H9 (cell line): ENCODE results near the gene ACOX3. TPM values are rescaled to one million over a fixed set of nuclear protein-coding genes. Genes with fewer than 3 reads are reported as not detected.

Source experiments
- DNase-seq: peaks from one replicate; pipeline ENCODE4 v3.0.0-alpha.2; 2017
- H2AFZ ChIP-seq: one replicate; pipeline ENCODE4 v1.6.1; 2013; ENCODE audit warnings: mild to moderate bottlenecking, low read length, control low read depth, moderate library complexity
- H2AK5ac ChIP-seq: 2 replicates; pipeline ENCODE4 v1.6.1; 2013; ENCODE audit warnings: low read length, control low read depth, mixed read lengths; ENCODE audit not compliant: insufficient read length
- H2BK120ac ChIP-seq: one replicate; pipeline ENCODE4 v1.6.1; 2013; ENCODE audit warnings: low read depth, mild to moderate bottlenecking, low read length, control low read depth, inconsistent platforms; ENCODE audit not compliant: poor library complexity, severe bottlenecking
- H2BK12ac ChIP-seq: 2 replicates; pipeline ENCODE4 v1.6.1; 2013; ENCODE audit warnings: low read length, control low read depth, mixed read lengths, low read depth; ENCODE audit not compliant: insufficient read length
- H2BK15ac ChIP-seq: 2 replicates; pipeline ENCODE4 v1.6.1; 2013; ENCODE audit warnings: low read depth, low read length, control low read depth
- H2BK20ac ChIP-seq: one replicate; pipeline ENCODE4 v1.6.1; 2013; ENCODE audit warnings: low read depth, mild to moderate bottlenecking, low read length, control low read depth, inconsistent platforms; ENCODE audit not compliant: poor library complexity, severe bottlenecking
- H2BK5ac ChIP-seq: 2 replicates; pipeline ENCODE4 v1.6.1; 2013; ENCODE audit warnings: low read length, control low read depth, mixed read lengths; ENCODE audit not compliant: insufficient read length
- H3K14ac ChIP-seq: 2 replicates; pipeline ENCODE4 v1.6.1; 2013; ENCODE audit warnings: low read length, control low read depth; ENCODE audit not compliant: insufficient read depth
- H3K18ac ChIP-seq: 2 replicates; pipeline ENCODE4 v1.6.1; 2013; ENCODE audit warnings: low read depth, mild to moderate bottlenecking, mixed read lengths, low read length, control low read depth; ENCODE audit not compliant: insufficient read length
- H3K23ac ChIP-seq: 2 replicates; pipeline ENCODE4 v1.6.1; 2013; ENCODE audit warnings: low read length, control low read depth, mixed read lengths, low read depth; ENCODE audit not compliant: insufficient read length
- H3K23me2 ChIP-seq: 2 replicates; pipeline ENCODE4 v1.6.1; 2013; ENCODE audit warnings: low read depth, mild to moderate bottlenecking, mixed read lengths, low read length, control low read depth; ENCODE audit not compliant: insufficient read length, poor library complexity, severe bottlenecking
- H3K27ac ChIP-seq: 2 replicates; pipeline ENCODE4 v1.5.1; 2013; ENCODE audit warnings: low read length, control low read depth, mixed read lengths, low read depth; ENCODE audit not compliant: insufficient read length
- H3K27me3 ChIP-seq: 2 replicates; pipeline ENCODE4 v1.6.1; 2013; ENCODE audit warnings: low read length, control low read depth, inconsistent platforms; ENCODE audit not compliant: insufficient read depth
- H3K4ac ChIP-seq: 2 replicates; pipeline ENCODE4 v1.6.1; 2013; ENCODE audit warnings: low read depth, mild to moderate bottlenecking, control low read depth, inconsistent platforms, low read length, moderate library complexity
- H3K4me1 ChIP-seq: 2 replicates; pipeline ENCODE4 v1.6.1; 2013; ENCODE audit warnings: low read length, control low read depth, inconsistent platforms; ENCODE audit not compliant: insufficient read depth
- H3K4me2 ChIP-seq: 2 replicates; pipeline ENCODE4 v1.6.1; 2013; ENCODE audit warnings: low read length, control low read depth, mixed read lengths; ENCODE audit not compliant: insufficient read length, insufficient read depth
- H3K56ac ChIP-seq: 2 replicates; pipeline ENCODE4 v1.6.1; 2013; ENCODE audit warnings: low read depth, mild to moderate bottlenecking, mixed read lengths, low read length, control low read depth; ENCODE audit not compliant: insufficient read length
- H3K79me1 ChIP-seq: 2 replicates; pipeline ENCODE4 v1.6.1; 2013; ENCODE audit warnings: low read depth, mild to moderate bottlenecking, moderate library complexity, low read length, control low read depth, inconsistent platforms; ENCODE audit not compliant: insufficient read depth, poor library complexity, severe bottlenecking
- H3K79me2 ChIP-seq: 2 replicates; pipeline ENCODE4 v1.6.1; 2013; ENCODE audit warnings: low read length, control low read depth, inconsistent platforms; ENCODE audit not compliant: insufficient read depth
- H3K9ac ChIP-seq: 2 replicates; pipeline ENCODE4 v1.6.1; 2013; ENCODE audit warnings: low read length, control low read depth, mixed read lengths; ENCODE audit not compliant: insufficient read length; ENCODE audit errors: extremely low read depth
- H3K9me3 ChIP-seq: one replicate; pipeline ENCODE4 v1.6.1; 2013; ENCODE audit warnings: low read depth, low read length, inconsistent platforms; ENCODE audit not compliant: control insufficient read depth
- H3T11ph ChIP-seq: one replicate; pipeline ENCODE4 v1.6.1; 2013; ENCODE audit warnings: mild to moderate bottlenecking, low read length, control low read depth, inconsistent platforms
- H4K20me1 ChIP-seq: one replicate; pipeline ENCODE4 v1.6.1; 2013; ENCODE audit not compliant: control insufficient read depth, insufficient read length, insufficient read depth
- H4K5ac ChIP-seq: 2 replicates; pipeline ENCODE4 v1.6.1; 2013; ENCODE audit warnings: low read depth, mild to moderate bottlenecking, mixed read lengths, low read length, control low read depth; ENCODE audit not compliant: insufficient read length
- H4K8ac ChIP-seq: replicated peaks from 2 replicates; pipeline ENCODE4 v1.6.1; 2013; ENCODE audit warnings: low read length, control low read depth, mixed read lengths, low read depth; ENCODE audit not compliant: insufficient read length
- H4K91ac ChIP-seq: 2 replicates; pipeline ENCODE4 v1.6.1; 2013; ENCODE audit warnings: low read depth, mild to moderate bottlenecking, moderate library complexity, mixed read lengths, low read length, control low read depth; ENCODE audit not compliant: insufficient read length
- H3K27ac Mint-ChIP-seq, 3 experiments: 2 replicates in 2 of 3; 3 replicates in 1 of 3; pipeline ENCODE4 v1.8.0; 2020 to 2021; ENCODE audit warnings: mixed read lengths in 3 of 3, mild to moderate bottlenecking in 1 of 3, moderate library complexity in 1 of 3
- H3K27me3 Mint-ChIP-seq: 2 replicates; pipeline ENCODE4 v1.8.0; 2021; ENCODE audit warnings: low read depth, mild to moderate bottlenecking, moderate library complexity, mixed read lengths
- H3K36me3 Mint-ChIP-seq, 3 experiments: 2 replicates in 2 of 3; 3 replicates in 1 of 3; pipeline ENCODE4 v1.8.0; 2020 to 2021; ENCODE audit warnings: low read depth in 3 of 3, mixed read lengths in 3 of 3; ENCODE audit not compliant: insufficient read depth in 1 of 3
- H3K4me1 Mint-ChIP-seq, 2 experiments: 2 replicates each; pipeline ENCODE4 v1.8.0; 2020; ENCODE audit warnings: mixed read lengths in 2 of 2
- H3K4me3 Mint-ChIP-seq, 2 experiments: 2 replicates in 1 of 2; 3 replicates in 1 of 2; pipeline ENCODE4 v1.8.0; 2020 to 2021; ENCODE audit warnings: mild to moderate bottlenecking in 2 of 2, mixed read lengths in 2 of 2, moderate library complexity in 1 of 2
- H3K9me3 Mint-ChIP-seq, 2 experiments: 2 replicates in 1 of 2; 3 replicates in 1 of 2; pipeline ENCODE4 v1.8.0; 2020; ENCODE audit warnings: mild to moderate bottlenecking in 2 of 2, mixed read lengths in 2 of 2, moderate library complexity in 1 of 2
- CTCF ChIP-seq: fragments of 200-600 bp; sonication (generic); conservative IDR thresholded peaks from 3 replicates; pipeline ENCODE4 v1.8.0; 2021; ENCODE audit warnings: antibody characterized with exemption, mild to moderate bottlenecking
- WGBS: extraction: QIAGEN DNeasy Blood & Tissue Kit; methylation state at CpG from one replicate; pipeline ENCODE4 v1.1.7; 2013; ENCODE audit warnings: missing lambda C conversion rate, low lambda C conversion rate, mixed read lengths; ENCODE audit not compliant: insufficient read length; ENCODE audit errors: extremely low coverage; 5-methylcytosine and 5-hydroxymethylcytosine counted together
- total RNA-seq: library from RNA; stranded (reverse); gene quantifications from 2 replicates; pipeline ENCODE4 v1.2.1, GENCODE V29; 2021

ACOX3 gene
- total RNA-seq, 1 experiment from 2014 or later: 13.8 TPM

GRCh38 chr4:8340781-8341241 is 99.7 kb downstream of the ACOX3 start:
- H3K79me1 ChIP-seq: no peaks in the 10 kb centered on the region
- Mint-ChIP-seq H3K27me3 (peaks cover 20% of the 10 kb centered on the region), H3K27ac (no peak overlapping the region), H3K36me3 (peaks cover 0 to 4% (median 0%) of the 10 kb centered on the region in 3 experiments; a peak in 2 of 7 replicates), H3K4me1 (peaks cover 4 to 7% of the 10 kb centered on the region in 2 experiments), H3K4me3 (no peak overlapping the region), H3K9me3 (peaks cover 10 to 12% of the 10 kb centered on the region in 2 experiments)
- no peak overlapping the region for H3T11ph ChIP-seq
- H3K9ac ChIP-seq: no peak overlapping the region
- no CpG with 5 or more reads among the region's 8 CpGs for WGBS
- no peak overlapping the region for H3K4ac ChIP-seq
- no peak overlapping the region for H3K27ac ChIP-seq
- no peaks in the 10 kb centered on the region for H3K79me2 ChIP-seq
- no peak overlapping the region for H3K56ac ChIP-seq
- H2BK5ac ChIP-seq: no peak overlapping the region
- no peak overlapping the region for H2BK20ac ChIP-seq
- H4K8ac ChIP-seq: no peak overlapping the region
- no peak overlapping the region for H4K91ac ChIP-seq
- no peak overlapping the region for H2AK5ac ChIP-seq
- H3K4me2 ChIP-seq: no peak overlapping the region
- no peak overlapping the region for H3K23ac ChIP-seq
- H3K4me1 ChIP-seq: no peaks in the 10 kb centered on the region
- H2AFZ ChIP-seq: no peak overlapping the region
- no peak overlapping the region for H2BK15ac ChIP-seq
- no peaks in the 10 kb centered on the region for H3K9me3 ChIP-seq
- DNase-seq: no peak
- no peak overlapping the region for H3K18ac ChIP-seq
- H4K5ac ChIP-seq: no peak overlapping the region
- no peak overlapping the region for H2BK120ac ChIP-seq
- no peaks in the 10 kb centered on the region for H4K20me1 ChIP-seq
- H3K23me2 ChIP-seq: no peaks in the 10 kb centered on the region
- H3K14ac ChIP-seq: no peak overlapping the region
- no peak for TF ChIP-seq CTCF
- H2BK12ac ChIP-seq: no peak overlapping the region
- H3K27me3 ChIP-seq: no peaks in the 10 kb centered on the region
